Measurements from ENCODE around the gene HHIP. TPM values are rescaled to one million over a fixed set of nuclear protein-coding genes. Genes with fewer than 3 reads are reported as not detected.

The HHIP gene
- total RNA-seq, 5 donors from 2014 or later (not counting 1 experiment from before 2014, with no cell fraction given): 0.03 to 0.85 TPM; not detected in 3

DNA sequence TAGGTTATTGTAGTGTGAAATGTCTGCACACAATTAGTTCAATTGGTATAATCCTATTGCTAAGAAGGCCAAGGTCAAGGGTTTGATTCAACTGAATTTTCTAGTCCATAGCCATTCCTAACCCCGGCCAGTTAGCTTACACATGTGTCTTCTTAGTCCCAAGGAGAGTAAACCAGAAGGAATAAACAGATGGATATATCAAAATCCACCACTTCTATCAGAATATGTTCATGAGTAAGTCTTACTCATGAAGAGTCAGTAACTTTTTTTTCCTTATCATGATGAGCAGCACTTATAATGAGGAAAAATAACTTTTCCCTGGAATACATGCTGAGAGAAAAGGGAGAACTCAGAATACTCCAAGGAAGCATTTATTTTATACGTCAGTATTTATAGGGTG lies 9.5 kb downstream of the HHIP start:
- Histone ChIP-seq H3K27ac (ENCODE audit: low read length) (no peak overlapping the region), H3K27me3 (replicated peaks in 1 of 2; ENCODE audit: control insufficient read depth in 2 of 2, extremely low read depth in 1 of 2, insufficient read depth in 2 of 2, low read length in 1 of 2) (no peaks in the 10 kb centered on the region), H3K36me3 (ENCODE audit: control insufficient read depth in 2 of 2, extremely low read depth in 1 of 2, insufficient read depth in 1 of 2, low read length in 1 of 2) (no peaks in the 10 kb centered on the region), H3K9me3 (no peaks in the 10 kb centered on the region), H3K4me1 (ENCODE audit: control insufficient read depth in 1 of 2, extremely low read depth in 1 of 2, insufficient read depth in 2 of 2, low read length in 2 of 2) (peaks cover 0 to 4% of the 10 kb centered on the region in 2 experiments), H3K4me3 (ENCODE audit: control insufficient read depth in 1 of 2, extremely low read depth in 1 of 2, low read length in 1 of 2) (no peak overlapping the region)
- ChIA-PET CTCF (no interaction called here), POLR2A (no interaction called here)
- H3K27me3 Mint-ChIP-seq: peaks cover 0 to 4% of the 10 kb centered on the region in 2 donors
- H3K36me3 Mint-ChIP-seq: no peaks in the 10 kb centered on the region
- H3K9me3 Mint-ChIP-seq: no peaks in the 10 kb centered on the region
- WGBS (ENCODE audit: insufficient coverage): no CpG with 5 or more reads among the region's 2 CpGs
- H3K4me1 Mint-ChIP-seq: no peaks in the 10 kb centered on the region
- no peak overlapping the region for H3K27ac Mint-ChIP-seq
- no peak for ATAC-seq (replicated peaks in 1 of 4)
- no peak overlapping the region for H3K4me3 Mint-ChIP-seq
- DNase-seq: no peak

DNA sequence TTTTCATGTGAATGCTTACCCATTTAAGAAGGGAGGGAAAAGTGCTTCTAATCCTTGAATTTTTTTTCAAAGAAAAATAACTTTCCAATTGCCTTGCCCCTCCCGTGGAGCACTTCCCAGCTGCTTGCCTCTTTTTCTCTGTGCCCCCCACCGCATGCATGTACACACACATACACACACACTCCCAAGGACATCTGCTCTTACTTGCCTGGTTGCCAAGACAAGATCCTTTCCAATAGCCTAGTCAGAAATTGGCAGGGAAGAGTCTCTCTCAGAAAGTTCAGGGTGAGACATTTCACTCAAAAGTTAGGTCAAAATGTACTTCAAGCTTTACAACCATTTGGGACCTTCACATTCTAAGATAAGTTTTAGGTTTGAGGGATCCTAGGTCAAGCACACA lies 10.9 kb downstream of the HHIP start:
- Mint-ChIP-seq H3K4me3 (no peak overlapping the region), H3K27me3 (no peaks in the 10 kb centered on the region), H3K27ac (no peak overlapping the region), H3K4me1 (no peaks in the 10 kb centered on the region), H3K36me3 (no peaks in the 10 kb centered on the region), H3K9me3 (no peaks in the 10 kb centered on the region)
- ChIA-PET CTCF (no interaction called here), POLR2A (no interaction called here)
- Histone ChIP-seq H3K4me1 (ENCODE audit: control insufficient read depth in 1 of 2, extremely low read depth in 1 of 2, insufficient read depth in 2 of 2, low read length in 2 of 2) (peaks cover 0 to 4% of the 10 kb centered on the region in 2 experiments), H3K36me3 (ENCODE audit: control insufficient read depth in 2 of 2, extremely low read depth in 1 of 2, insufficient read depth in 1 of 2, low read length in 1 of 2) (no peaks in the 10 kb centered on the region), H3K4me3 (ENCODE audit: control insufficient read depth in 1 of 2, extremely low read depth in 1 of 2, low read length in 1 of 2) (no peak overlapping the region), H3K27ac (ENCODE audit: low read length) (no peak overlapping the region), H3K9me3 (no peaks in the 10 kb centered on the region), H3K27me3 (replicated peaks in 1 of 2; ENCODE audit: control insufficient read depth in 2 of 2, extremely low read depth in 1 of 2, insufficient read depth in 2 of 2, low read length in 1 of 2) (no peaks in the 10 kb centered on the region)
- ATAC-seq (replicated peaks in 1 of 4) (no peak), DNase-seq (no peak)
- 20% methylated on average over 1 of the region's 2 CpGs for WGBS (ENCODE audit: insufficient coverage)

DNA sequence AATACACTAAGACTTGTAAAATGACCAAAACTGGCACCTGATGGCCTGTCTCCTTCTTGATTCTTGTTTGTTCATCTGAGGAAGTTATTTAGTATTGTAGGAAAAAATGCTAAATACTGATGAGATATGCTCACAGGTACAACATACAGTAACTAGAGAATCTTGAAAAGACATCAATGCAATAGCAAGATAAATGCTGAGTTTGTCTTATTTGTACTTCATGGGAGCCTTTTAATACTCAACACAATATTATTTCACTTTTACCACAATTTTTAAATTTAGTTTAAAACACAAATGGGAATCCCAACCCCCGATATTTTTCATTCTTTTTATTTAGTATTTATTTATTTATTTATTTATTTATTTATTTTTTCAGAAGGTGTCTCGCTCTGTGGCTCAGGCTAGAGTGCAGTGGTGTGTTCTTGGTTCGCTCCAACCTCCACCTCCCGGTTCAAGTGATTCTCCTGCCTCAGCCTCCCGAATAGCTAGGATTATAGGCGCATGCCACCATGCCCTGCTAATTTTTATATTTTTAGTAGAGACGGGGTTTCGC lies 12.1 kb downstream of the HHIP start:
- Mint-ChIP-seq H3K36me3 (no peaks in the 10 kb centered on the region), H3K27ac (no peak overlapping the region), H3K27me3 (peaks cover 0 to 5% of the 10 kb centered on the region in 2 donors), H3K4me3 (no peak overlapping the region), H3K9me3 (no peaks in the 10 kb centered on the region), H3K4me1 (no peaks in the 10 kb centered on the region)
- 87% methylated on average over 3 of the region's 8 CpGs for WGBS (ENCODE audit: insufficient coverage)
- ChIA-PET CTCF (no interaction called here), POLR2A (no interaction called here)
- DNase-seq (no peak), ATAC-seq (replicated peaks in 1 of 4) (no peak)
- Histone ChIP-seq H3K27me3 (replicated peaks in 1 of 2; ENCODE audit: control insufficient read depth in 2 of 2, extremely low read depth in 1 of 2, insufficient read depth in 2 of 2, low read length in 1 of 2) (no peaks in the 10 kb centered on the region), H3K27ac (ENCODE audit: low read length) (no peak overlapping the region), H3K9me3 (no peaks in the 10 kb centered on the region), H3K4me1 (ENCODE audit: control insufficient read depth in 1 of 2, extremely low read depth in 1 of 2, insufficient read depth in 2 of 2, low read length in 2 of 2) (peaks cover 0 to 4% of the 10 kb centered on the region in 2 experiments), H3K4me3 (ENCODE audit: control insufficient read depth in 1 of 2, extremely low read depth in 1 of 2, low read length in 1 of 2) (no peak overlapping the region), H3K36me3 (ENCODE audit: control insufficient read depth in 2 of 2, extremely low read depth in 1 of 2, insufficient read depth in 1 of 2, low read length in 1 of 2) (no peaks in the 10 kb centered on the region)

DNA sequence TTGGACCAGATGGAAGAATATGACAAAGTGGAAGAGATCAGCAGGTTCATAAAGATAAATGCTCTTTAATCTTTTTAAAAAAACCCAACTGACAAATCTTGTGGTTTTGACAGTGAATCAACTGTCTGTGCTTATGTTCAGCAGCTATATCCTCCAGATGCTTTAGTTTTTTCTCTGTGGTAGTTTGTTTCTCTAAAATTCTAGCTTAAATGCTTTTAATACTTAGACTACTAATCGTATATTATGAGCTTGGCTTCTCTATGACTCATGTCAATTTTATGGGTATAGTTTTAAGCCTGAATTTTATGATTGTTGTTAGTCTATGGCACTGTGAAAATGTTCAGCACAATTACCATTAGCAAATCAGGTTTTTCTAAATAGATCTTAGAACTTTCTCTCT lies 12.9 kb downstream of the HHIP start:
- Histone ChIP-seq H3K27ac (ENCODE audit: low read length) (no peak overlapping the region), H3K27me3 (replicated peaks in 1 of 2; ENCODE audit: control insufficient read depth in 2 of 2, extremely low read depth in 1 of 2, insufficient read depth in 2 of 2, low read length in 1 of 2) (no peaks in the 10 kb centered on the region), H3K36me3 (ENCODE audit: control insufficient read depth in 2 of 2, extremely low read depth in 1 of 2, insufficient read depth in 1 of 2, low read length in 1 of 2) (no peaks in the 10 kb centered on the region), H3K4me3 (ENCODE audit: control insufficient read depth in 1 of 2, extremely low read depth in 1 of 2, low read length in 1 of 2) (no peak overlapping the region), H3K4me1 (ENCODE audit: control insufficient read depth in 1 of 2, extremely low read depth in 1 of 2, insufficient read depth in 2 of 2, low read length in 2 of 2) (peaks cover 0 to 4% of the 10 kb centered on the region in 2 experiments), H3K9me3 (no peaks in the 10 kb centered on the region)
- ATAC-seq (replicated peaks in 1 of 4) (no peak), DNase-seq (no peak)
- Mint-ChIP-seq H3K4me1 (no peaks in the 10 kb centered on the region), H3K9me3 (no peaks in the 10 kb centered on the region), H3K27ac (no peak overlapping the region), H3K36me3 (no peaks in the 10 kb centered on the region), H3K4me3 (no peak overlapping the region), H3K27me3 (peaks cover 0 to 5% of the 10 kb centered on the region in 2 donors)
- WGBS (ENCODE audit: insufficient coverage): no CpG with 5 or more reads among the region's 1 CpG
- CTCF ChIA-PET: no interaction called here
- POLR2A ChIA-PET: no interaction called here

DNA sequence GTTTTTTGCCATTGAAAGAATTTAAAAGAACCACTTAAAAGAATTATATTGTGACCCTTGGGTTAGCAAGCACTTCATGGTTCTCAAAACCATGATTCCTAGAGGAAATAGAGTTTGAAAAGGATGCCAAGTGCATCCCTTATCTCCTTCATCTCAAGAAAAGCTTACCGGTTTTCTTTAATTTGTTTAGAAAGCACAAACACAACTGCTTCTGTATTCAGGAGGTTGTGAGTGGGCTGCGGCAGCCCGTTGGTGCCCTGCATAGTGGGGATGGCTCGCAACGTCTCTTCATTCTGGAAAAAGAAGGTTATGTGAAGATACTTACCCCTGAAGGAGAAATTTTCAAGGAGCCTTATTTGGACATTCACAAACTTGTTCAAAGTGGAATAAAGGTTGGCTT lies 13.5 kb downstream of the HHIP start:
- no peaks in the 10 kb centered on the region for H3K36me3 ChIP-seq (ENCODE audit: control insufficient read depth in 2 of 2, extremely low read depth in 1 of 2, insufficient read depth in 1 of 2, low read length in 1 of 2)
- no peaks in the 10 kb centered on the region for H3K27me3 ChIP-seq (replicated peaks in 1 of 2; ENCODE audit: control insufficient read depth in 2 of 2, extremely low read depth in 1 of 2, insufficient read depth in 2 of 2, low read length in 1 of 2)
- H3K4me3 Mint-ChIP-seq: no peak overlapping the region
- H3K27ac ChIP-seq (ENCODE audit: low read length): no peak overlapping the region
- H3K9me3 Mint-ChIP-seq: no peaks in the 10 kb centered on the region
- CTCF ChIA-PET: no interaction called here
- peaks cover 4 to 5% of the 10 kb centered on the region in 2 donors for H3K27me3 Mint-ChIP-seq
- DNase-seq (no peak), ATAC-seq (replicated peaks in 1 of 4) (no peak)
- POLR2A ChIA-PET: no interaction called here
- H3K4me1 Mint-ChIP-seq: no peaks in the 10 kb centered on the region
- no peaks in the 10 kb centered on the region for H3K9me3 ChIP-seq
- WGBS (ENCODE audit: insufficient coverage): no CpG with 5 or more reads among the region's 5 CpGs
- no peaks in the 10 kb centered on the region for H3K36me3 Mint-ChIP-seq
- H3K4me3 ChIP-seq (ENCODE audit: control insufficient read depth in 1 of 2, extremely low read depth in 1 of 2, low read length in 1 of 2): no peak overlapping the region
- H3K27ac Mint-ChIP-seq: no peak overlapping the region
- H3K4me1 ChIP-seq (ENCODE audit: control insufficient read depth in 1 of 2, extremely low read depth in 1 of 2, insufficient read depth in 2 of 2, low read length in 2 of 2): peaks cover 0 to 4% of the 10 kb centered on the region in 2 experiments

DNA sequence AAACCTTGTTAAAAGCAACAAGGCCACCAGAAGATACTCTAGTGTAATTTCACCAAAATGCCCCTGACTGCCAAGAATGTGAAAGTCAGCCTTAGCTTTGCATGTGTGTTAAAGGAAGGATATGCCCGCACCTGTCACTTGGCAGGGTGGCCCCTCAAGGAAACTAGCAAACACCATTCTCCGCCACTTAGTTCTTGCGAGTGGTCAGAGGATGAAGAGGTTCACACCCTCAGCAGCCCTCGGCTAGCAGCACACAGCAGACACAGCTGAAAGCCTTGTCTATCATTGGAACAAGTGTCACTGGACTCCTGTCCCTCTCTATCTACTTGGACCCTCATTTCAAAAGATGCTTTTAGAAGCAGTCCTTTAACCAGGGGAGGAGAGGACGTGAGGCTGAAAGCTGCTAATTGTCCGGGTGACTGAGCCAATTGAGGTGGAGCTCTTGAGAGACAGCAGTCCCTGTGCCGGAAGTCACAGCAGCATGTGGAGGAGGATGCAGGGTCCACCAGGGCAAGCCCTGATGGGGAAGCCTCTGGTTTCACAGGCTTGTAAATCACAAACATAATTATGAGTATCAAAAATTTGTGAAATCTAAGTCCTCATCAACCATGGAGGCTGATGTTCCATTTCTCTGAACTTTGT lies 18.0 kb downstream of the HHIP start:
- peaks cover 4 to 5% of the 10 kb centered on the region in 2 donors for H3K27me3 Mint-ChIP-seq
- H3K27ac Mint-ChIP-seq: no peak overlapping the region
- Histone ChIP-seq H3K4me1 (ENCODE audit: control insufficient read depth in 1 of 2, extremely low read depth in 1 of 2, insufficient read depth in 2 of 2, low read length in 2 of 2) (peaks cover 0 to 3% of the 10 kb centered on the region in 2 experiments), H3K36me3 (ENCODE audit: control insufficient read depth in 2 of 2, extremely low read depth in 1 of 2, insufficient read depth in 1 of 2, low read length in 1 of 2) (no peaks in the 10 kb centered on the region), H3K27ac (ENCODE audit: low read length) (no peak overlapping the region), H3K4me3 (ENCODE audit: control insufficient read depth in 1 of 2, extremely low read depth in 1 of 2, low read length in 1 of 2) (no peak overlapping the region), H3K27me3 (replicated peaks in 1 of 2; ENCODE audit: control insufficient read depth in 2 of 2, extremely low read depth in 1 of 2, insufficient read depth in 2 of 2, low read length in 1 of 2) (no peaks in the 10 kb centered on the region), H3K9me3 (no peaks in the 10 kb centered on the region)
- ChIA-PET CTCF (no interaction called here), POLR2A (no interaction called here)
- ATAC-seq (replicated peaks in 1 of 4) (no peak), DNase-seq (no peak)
- no peaks in the 10 kb centered on the region for H3K4me1 Mint-ChIP-seq
- 20% methylated on average over 3 of the region's 7 CpGs for WGBS (ENCODE audit: insufficient coverage)
- no peak overlapping the region for H3K4me3 Mint-ChIP-seq
- H3K36me3 Mint-ChIP-seq: no peaks in the 10 kb centered on the region
- H3K9me3 Mint-ChIP-seq: no peaks in the 10 kb centered on the region

Data from T-cell (primary cell).